Prostate gland (tissue), 2 donors: Measurements from ENCODE around the gene KLHL35.

Source experiments
- CTCF ChIP-seq, 4 experiments: fragments of 200-600 bp in 2 of 4; fragments of 450-650 bp in 2 of 4; sonication (generic) in 2 of 4; IDR thresholded peaks; 1 replicate in 3 of 4; 2 replicates in 1 of 4; pipeline ENCODE4 v1.5.1; 2016 to 2019; ENCODE audit warnings: antibody characterized with exemption in 4 of 4, mild to moderate bottlenecking in 2 of 4, moderate library complexity in 2 of 4
- POLR2AphosphoS5 ChIP-seq: sonication (generic); formaldehyde crosslinking; IDR thresholded peaks from one replicate; pipeline ENCODE4 v1.6.1; 2017; ENCODE audit warnings: antibody characterized with exemption

GRCh38 chr11:75476739-75477613, 44.0 kb upstream of the KLHL35 start:
- TF ChIP-seq CTCF (IDR thresholded peaks at IDR 0.05) (no peak), POLR2AphosphoS5 (peak; percentile 42)
